Transverse colon (tissue), 4 donors: ENCODE data around the gene GRM8.

ENCODE experiments used
- CTCF ChIP-seq, 5 experiments: fragments of 200-600 bp in 3 of 5; fragments of 450-650 bp in 2 of 5; sonication (generic) in 3 of 5; IDR thresholded peaks; 1 replicate in 2 of 5; 2 replicates in 3 of 5; pipeline ENCODE4 v1.5.1; 2016 to 2017; ENCODE audit warnings: antibody characterized with exemption in 5 of 5, inconsistent platforms in 3 of 5, mild to moderate bottlenecking in 2 of 5, moderate library complexity in 1 of 5
- EP300 ChIP-seq: sonication (generic); formaldehyde crosslinking; IDR thresholded peaks from one replicate; pipeline ENCODE4 v1.6.1; 2017; ENCODE audit warnings: antibody characterized with exemption, low read depth
- POLR2A ChIP-seq: fragments of 450-650 bp; IDR thresholded peaks from one replicate; pipeline ENCODE4 v1.6.1; 2016; ENCODE audit warnings: antibody characterized with exemption, mild to moderate bottlenecking, moderate library complexity
- POLR2AphosphoS5 ChIP-seq, 3 donors: sonication (generic); formaldehyde crosslinking; IDR thresholded peaks; one replicate each; pipeline ENCODE4 v1.6.1; 2016; ENCODE audit warnings: antibody characterized with exemption in 3 of 3

- TF ChIP-seq CTCF (IDR thresholded peaks at IDR 0.05): no peak
- no peak for TF ChIP-seq POLR2A
- no peak for TF ChIP-seq EP300
- TF ChIP-seq POLR2AphosphoS5 (IDR thresholded peaks at IDR 0.05): no peak
Observed at GRCh38 chr7:126820925-126821324, 431.8 kb downstream of the GRM8 start.
